Right cardiac atrium (tissue), 5 donors: Measurements from ENCODE around the gene ZNF516. TPM values are rescaled to one million over a fixed set of nuclear protein-coding genes. Genes with fewer than 3 reads are reported as not detected.

Experiments used
- ATAC-seq, 2 donors: fragments of 200-7000 bp; cut with Tn5 transposase; one replicate each; pipeline versions ENCODE4 v1.8.0 to v1.9.1; 2020; ENCODE audit warnings: moderate library complexity in 2 of 2, mild to moderate bottlenecking in 1 of 2
- DNase-seq, 3 donors: peaks; one replicate each; pipeline ENCODE4 v3.0.0-alpha.2; 2020
- H3K27ac ChIP-seq: one replicate; pipeline ENCODE4 v1.5.1; 2013; ENCODE audit warnings: mild to moderate bottlenecking, low read length, control low read depth, moderate library complexity
- H3K27me3 ChIP-seq: one replicate; pipeline ENCODE4 v1.6.1; 2013; ENCODE audit not compliant: control insufficient read depth, insufficient read depth
- H3K4me1 ChIP-seq: one replicate; pipeline ENCODE4 v1.6.1; 2013; ENCODE audit warnings: low read length; ENCODE audit not compliant: control insufficient read depth, insufficient read depth
- H3K4me3 ChIP-seq: one replicate; pipeline ENCODE4 v1.5.1; 2013; ENCODE audit warnings: low read length, control low read depth
- H3K9me3 ChIP-seq: one replicate; pipeline ENCODE4 v1.6.1; 2013; ENCODE audit warnings: low read length; ENCODE audit not compliant: control insufficient read depth
- WGBS: extraction: QIAGEN DNeasy Blood & Tissue Kit; methylation state at CpG from one replicate; pipeline ENCODE4 v1.1.7; 2013; 5-methylcytosine and 5-hydroxymethylcytosine counted together
- intact Hi-C, 4 donors: fragments of 100-400 bp; cut with DNase I; formaldehyde crosslinking; loops; one replicate each; pipeline versions ENCODE4 v1.11.0 to v1.14.0; 2022 to 2023
- polyA plus RNA-seq: library from polyadenylated mRNA; stranded (reverse); fragments of 200-250 nt; gene quantifications from one replicate; pipeline ENCODE4 v1.2.3, GENCODE V29; 2013
- total RNA-seq, 4 donors: library from RNA; stranded (reverse); fragmentation: NEBNext Ultra II Directional; extraction: Animal tissue kit (Norgen Biotek cat#: 25700); gene quantifications; one replicate each; pipeline ENCODE4 v1.2.1, GENCODE V29; 2021
- donor health status: healthy with polysubstance abuse.
- donor health status: DM: no; HTN: yes; CAD: no.
- donor health status: DM: no; HTN: no; CAD: no.
- donor health status: DM: no; HTN: yes; CAD: no; lungs with severe emphysema.
- donor health status: DM: yes; HTN: yes; CAD: no.

The ZNF516 gene
- total and polyA plus RNA-seq, 5 donors, result 4.8 to 16.2 (median 11.2) TPM

DNA sequence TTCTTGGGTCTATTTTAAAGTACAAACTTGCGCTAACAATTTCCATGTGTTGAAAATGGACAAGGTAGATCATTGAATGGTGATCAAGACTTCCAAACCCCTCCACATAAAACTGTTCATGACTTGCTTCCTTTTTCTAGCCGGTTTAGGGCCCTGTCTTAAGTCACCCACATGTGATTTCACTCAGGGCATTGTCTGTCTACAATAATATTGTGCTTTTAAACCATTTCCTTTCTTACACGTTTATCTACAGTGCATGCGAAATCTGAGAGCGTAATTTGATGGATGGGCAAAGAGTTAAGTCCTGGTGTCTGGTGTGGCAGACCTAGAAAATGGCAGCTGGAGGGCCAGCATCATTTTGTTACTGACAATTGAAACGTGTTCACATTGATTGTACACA is 2.0 kb upstream of the ZNF516 start:
- H3K4me3 ChIP-seq, result no peak overlapping the region
- no peaks in the 10 kb centered on the region for H3K4me1 ChIP-seq
- ATAC-seq (no peak), DNase-seq (no peak)
- 50% methylated on average over 6 of the region's 6 CpGs for WGBS
- H3K9me3 ChIP-seq, result no peaks in the 10 kb centered on the region
- no peak overlapping the region for H3K27ac ChIP-seq
- intact Hi-C loops, result loop anchor here in 1 of 4 donors (2.0 to 10.0 kb wide), 2 partner anchors 26 to 92 kb away; no protein-coding TSS in a partner anchor
- H3K27me3 ChIP-seq, result no peaks in the 10 kb centered on the region

DNA sequence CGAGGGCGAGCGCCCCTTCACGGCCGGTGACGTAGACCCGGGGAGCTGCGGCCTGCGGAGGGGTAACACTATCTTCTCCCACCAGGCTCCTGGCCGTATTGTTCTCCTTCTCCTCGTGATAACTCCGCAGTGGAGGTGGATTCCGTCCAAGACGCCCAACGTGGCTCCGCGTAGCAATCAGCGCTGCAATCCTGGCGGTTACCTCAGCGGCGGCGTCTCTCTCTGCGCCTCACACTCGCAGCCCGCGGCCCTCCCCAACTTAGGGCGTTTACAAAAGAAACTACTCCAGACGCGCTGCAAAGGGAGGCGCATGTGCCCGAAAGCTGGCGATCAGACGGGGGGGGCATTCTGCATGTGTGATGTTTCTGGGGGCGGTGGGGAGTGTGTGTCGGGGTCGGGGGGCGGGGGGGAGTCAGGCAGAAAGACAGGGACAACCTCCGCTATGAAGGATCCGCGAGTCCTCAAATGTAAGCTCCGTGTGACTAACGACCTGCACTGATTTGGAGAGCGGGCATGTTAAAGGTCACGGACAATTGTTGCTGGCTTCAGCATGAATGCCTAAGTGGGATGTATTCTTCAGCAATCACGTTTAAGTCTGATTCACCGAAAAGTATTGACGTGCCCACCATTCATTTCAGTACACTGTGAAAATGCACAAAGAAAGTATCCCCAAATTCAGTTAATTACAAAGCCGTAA is 1.3 kb upstream of the ZNF516 start:
- DNase-seq, result peak; percentile 79 to 91 (median 87)
- Histone ChIP-seq H3K9me3 (no peaks in the 10 kb centered on the region), H3K27me3 (no peaks in the 10 kb centered on the region), H3K4me1 (no peaks in the 10 kb centered on the region), H3K4me3 (peak overlapping the region; percentile 100), H3K27ac (peak overlapping the region; percentile 1)
- intact Hi-C loops, result loop anchor here in 1 of 4 donors (2.0 to 10.0 kb wide), 2 partner anchors 26 to 92 kb away; no protein-coding TSS in a partner anchor
- ATAC-seq, result peak; percentile 32 to 41
- 18% methylated on average over 48 of the region's 48 CpGs for WGBS

DNA sequence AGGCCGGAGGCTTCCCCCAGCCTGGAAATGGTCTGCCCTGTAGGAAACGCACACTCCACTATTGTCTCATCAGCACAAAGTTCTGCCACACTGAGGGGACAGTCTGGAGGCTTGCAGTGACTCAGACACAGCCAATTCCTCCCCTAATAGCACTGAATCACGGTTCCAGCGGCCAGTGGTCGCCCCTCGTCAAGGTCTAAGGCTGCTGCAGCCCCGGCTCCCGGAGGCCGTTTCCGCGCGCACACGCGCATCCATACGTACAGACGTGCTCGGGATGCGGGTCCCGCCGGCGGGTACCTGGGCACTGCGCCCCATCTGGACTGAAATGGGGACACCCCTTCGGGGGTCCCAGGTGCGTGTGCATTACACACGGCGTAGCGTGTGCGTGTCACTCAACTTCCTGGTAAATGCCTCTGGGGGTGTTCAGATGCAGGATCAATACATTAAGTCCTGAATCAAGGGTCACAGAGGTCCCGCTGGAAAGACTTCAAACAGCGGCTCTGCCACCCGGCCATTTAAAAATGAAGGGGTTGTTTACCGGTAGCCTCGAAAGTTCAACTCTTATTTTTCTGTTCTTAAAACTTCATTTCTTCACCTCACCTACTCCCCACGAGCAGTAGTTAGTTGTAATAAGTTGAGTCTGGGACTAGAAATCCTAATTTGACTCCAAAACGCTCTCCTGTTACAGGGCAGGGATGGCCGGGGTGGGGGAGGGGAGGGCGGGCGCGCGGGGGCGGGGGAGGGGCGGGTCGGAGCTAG is 572 bp upstream of the ZNF516 start:
- intact Hi-C loops, result loop anchor here in 1 of 4 donors (2.0 to 10.0 kb wide), 2 partner anchors 27 to 91 kb away; no protein-coding TSS in a partner anchor
- H3K9me3 ChIP-seq, result no peaks in the 10 kb centered on the region
- H3K27me3 ChIP-seq, result no peaks in the 10 kb centered on the region
- DNase-seq (peak in 2 of 3 donors; percentile 46 to 63), ATAC-seq (peak; percentile 32 to 51)
- H3K4me3 ChIP-seq, result peak overlapping the region; percentile 100
- H3K27ac ChIP-seq, result peak overlapping the region; percentile 64
- no peaks in the 10 kb centered on the region for H3K4me1 ChIP-seq
- WGBS, result 2% methylated on average over 43 of the region's 43 CpGs

DNA sequence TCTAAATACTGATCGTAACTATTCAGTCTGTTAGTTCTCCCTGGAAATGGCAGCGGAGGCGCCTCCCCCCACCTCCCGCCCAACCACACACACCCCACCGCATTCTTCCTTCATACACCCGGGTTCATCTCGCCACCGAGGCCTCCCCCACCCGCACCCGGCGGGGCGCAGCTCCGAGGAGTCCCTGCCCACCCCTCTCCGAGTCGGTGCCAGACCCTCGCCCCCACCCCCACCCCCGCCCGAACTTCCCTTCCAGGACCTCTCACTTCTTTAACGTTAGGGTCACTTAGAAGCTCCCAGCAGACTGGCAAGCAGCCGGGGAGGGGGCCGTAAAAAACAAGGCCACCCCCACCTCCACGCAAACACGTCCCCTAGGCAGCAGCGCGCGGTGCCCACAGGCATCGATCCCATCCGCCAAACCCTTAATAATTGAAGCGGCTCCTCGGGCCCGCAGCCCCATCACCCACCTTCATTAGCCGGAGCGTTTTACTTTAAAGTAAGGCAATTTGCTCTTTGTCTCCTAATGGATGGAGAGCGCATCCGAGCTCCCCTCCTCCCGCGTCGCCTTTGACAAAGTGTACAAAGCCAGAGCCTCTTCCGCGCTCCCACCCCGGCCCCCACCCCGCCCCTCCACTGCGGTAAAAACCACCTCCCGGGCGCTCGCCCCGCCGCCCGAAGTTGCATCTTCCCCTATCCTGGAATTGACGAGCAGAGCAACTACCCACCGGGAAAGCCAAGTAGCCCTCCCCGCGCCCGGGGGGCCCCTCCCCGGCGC is 624 bp downstream of the ZNF516 start:
- DNase-seq (peak; percentile 46 to 77 (median 72)), ATAC-seq (no peak)
- Histone ChIP-seq H3K9me3 (no peaks in the 10 kb centered on the region), H3K4me3 (peak overlapping the region; percentile 100), H3K27ac (no peak overlapping the region), H3K27me3 (no peaks in the 10 kb centered on the region), H3K4me1 (no peaks in the 10 kb centered on the region)
- intact Hi-C loops, result loop anchor here in 2 of 4 donors (5.0 to 10.0 kb wide), 3 partner anchors 42 to 90 kb away; no protein-coding TSS in a partner anchor
- under 1% methylated on average over 56 of the region's 56 CpGs for WGBS

DNA sequence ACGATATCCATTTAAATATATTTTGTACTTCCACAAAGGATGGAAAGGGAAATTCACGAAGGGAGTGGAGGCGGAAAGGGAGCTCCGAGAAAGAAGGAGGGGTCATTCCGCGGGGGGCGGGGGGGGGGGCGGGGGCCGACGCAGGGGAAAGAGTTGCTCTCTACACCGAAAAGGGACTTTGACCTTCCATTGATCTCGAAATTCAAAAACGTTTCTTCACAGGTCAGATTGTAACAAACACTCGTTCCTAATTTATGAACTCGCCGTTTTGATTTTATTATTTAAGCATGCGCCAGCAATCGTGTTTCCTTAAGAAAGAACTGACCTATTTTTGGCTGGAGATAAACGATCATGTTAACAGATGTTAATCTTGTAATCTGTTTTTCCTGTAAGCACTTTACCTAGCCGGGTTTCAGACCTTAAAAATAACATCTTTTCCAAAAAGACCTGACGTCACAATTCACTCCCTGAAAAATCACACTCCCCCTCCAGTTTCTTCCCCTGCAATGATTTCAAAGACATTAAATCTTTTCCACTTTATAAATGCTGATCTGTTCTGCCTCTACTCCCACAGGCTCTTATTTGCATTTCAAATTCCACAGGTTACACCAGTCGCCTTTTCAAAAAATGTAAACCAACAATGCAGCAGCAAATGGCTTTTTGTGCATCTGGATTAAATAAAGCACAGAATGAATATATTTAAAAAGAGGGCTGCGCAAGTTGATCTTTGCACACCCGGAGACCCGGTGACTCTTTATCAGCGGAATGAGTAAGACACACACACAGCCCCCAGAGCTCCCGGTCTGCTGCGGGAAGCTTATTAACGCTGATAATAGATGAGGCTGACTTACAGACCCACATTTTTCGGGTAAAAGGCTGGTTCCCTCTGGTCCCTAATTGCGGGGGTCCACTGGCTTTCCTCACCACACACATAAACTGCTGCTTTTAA is 1.6 kb downstream of the ZNF516 start:
- intact Hi-C loops, result loop anchor here in 2 of 4 donors (5.0 to 10.0 kb wide), 3 partner anchors 41 to 89 kb away; no protein-coding TSS in a partner anchor
- H3K27ac ChIP-seq, result peak overlapping the region; percentile 83
- no peaks in the 10 kb centered on the region for H3K4me1 ChIP-seq
- DNase-seq, result peak in 1 of 3 donors; percentile 25
- WGBS, result under 1% methylated on average over 31 of the region's 31 CpGs
- ATAC-seq, result peak; percentile 25 to 29
- H3K27me3 ChIP-seq, result no peaks in the 10 kb centered on the region
- no peaks in the 10 kb centered on the region for H3K9me3 ChIP-seq
- peak overlapping the region; percentile 100 for H3K4me3 ChIP-seq

DNA sequence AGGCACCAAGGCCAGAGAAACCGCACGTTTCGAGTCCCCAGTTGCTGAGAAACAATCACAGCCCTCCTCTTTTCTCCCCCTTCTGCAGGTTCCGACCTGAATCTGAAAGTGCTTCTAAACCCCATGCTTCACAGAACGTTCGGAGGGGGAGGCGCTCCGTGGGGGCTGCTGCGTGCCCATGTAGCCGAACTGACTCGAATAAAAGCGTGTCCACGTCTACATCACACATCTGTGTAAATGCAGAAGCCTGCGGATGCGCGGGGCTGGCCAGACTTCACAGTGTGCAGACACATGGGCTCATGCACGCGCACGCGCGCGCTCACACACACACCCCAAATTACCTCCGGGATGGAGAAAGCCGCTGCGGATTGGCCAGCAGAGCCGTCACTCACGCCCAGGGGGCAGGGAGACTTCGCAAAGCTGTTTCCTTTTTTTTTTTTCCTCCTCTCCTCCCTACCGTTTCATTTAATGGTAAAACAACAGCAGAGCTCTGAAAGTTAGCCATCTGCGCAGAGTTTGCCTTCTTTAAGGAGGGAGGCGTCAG is 2.3 kb downstream of the ZNF516 start:
- intact Hi-C loops, result loop anchor here in 2 of 4 donors (5.0 to 10.0 kb wide), 3 partner anchors 40 to 88 kb away; no protein-coding TSS in a partner anchor
- ATAC-seq, result peak; percentile 95
- no peaks in the 10 kb centered on the region for H3K27me3 ChIP-seq
- H3K9me3 ChIP-seq, result no peaks in the 10 kb centered on the region
- peak overlapping the region; percentile 83 for H3K27ac ChIP-seq
- H3K4me3 ChIP-seq, result peak overlapping the region; percentile 100
- WGBS, result under 1% methylated on average over 31 of the region's 31 CpGs
- DNase-seq, result peak; percentile 100
- no peaks in the 10 kb centered on the region for H3K4me1 ChIP-seq

DNA sequence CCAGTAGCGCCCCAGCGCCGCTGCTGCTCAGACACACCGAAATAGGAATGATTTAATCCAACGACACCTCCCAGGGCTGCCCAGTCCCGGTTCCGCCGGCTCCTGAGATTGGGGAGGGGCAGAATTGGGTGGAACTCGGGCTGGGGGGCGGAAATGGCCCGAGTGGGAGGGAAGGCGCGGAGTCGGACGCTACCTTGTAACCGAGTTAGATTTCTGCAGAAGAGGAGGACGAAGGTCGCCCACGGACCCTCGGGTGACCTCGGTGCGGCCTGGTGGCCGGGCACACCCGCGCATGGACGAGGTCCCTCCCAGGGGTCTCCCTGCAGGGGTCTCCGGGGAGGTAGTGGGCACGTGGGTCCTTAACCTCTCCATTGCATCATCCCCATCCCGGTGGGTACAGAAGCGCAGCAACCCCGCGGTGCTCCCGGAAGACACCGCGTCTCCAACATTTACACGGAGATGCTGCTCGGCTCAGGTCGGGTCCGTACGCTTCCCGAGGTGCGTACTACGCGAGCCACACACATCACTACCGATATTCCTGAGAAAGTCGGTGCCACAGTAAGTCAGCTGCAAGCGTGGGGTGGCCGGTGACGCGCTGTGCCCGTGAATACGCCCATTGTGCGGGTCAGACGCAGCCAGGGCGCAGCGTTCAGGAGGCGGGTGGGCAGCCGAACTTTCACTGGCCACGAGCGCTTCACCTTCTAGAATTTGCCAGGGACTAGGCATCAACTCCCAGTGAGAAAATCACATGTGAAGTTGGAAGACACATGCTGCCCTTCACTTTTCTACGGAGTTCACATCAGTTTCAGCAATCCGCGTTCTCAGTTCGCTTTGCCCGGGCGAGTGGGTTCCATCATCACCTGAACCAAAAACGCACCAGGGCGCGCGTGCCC is 3.0 kb downstream of the ZNF516 start:
- peak overlapping the region; percentile 100 for H3K4me3 ChIP-seq
- H3K27ac ChIP-seq, result peak overlapping the region; percentile 17
- peak in 2 of 3 donors; percentile 43 to 75 for DNase-seq
- intact Hi-C loops, result loop anchor here in 2 of 4 donors (5.0 to 10.0 kb wide), 3 partner anchors 40 to 87 kb away; no protein-coding TSS in a partner anchor
- peak; percentile 38 to 42 for ATAC-seq
- H3K4me1 ChIP-seq, result no peaks in the 10 kb centered on the region
- H3K9me3 ChIP-seq, result no peaks in the 10 kb centered on the region
- under 1% methylated on average over 70 of the region's 70 CpGs for WGBS
- no peaks in the 10 kb centered on the region for H3K27me3 ChIP-seq

DNA sequence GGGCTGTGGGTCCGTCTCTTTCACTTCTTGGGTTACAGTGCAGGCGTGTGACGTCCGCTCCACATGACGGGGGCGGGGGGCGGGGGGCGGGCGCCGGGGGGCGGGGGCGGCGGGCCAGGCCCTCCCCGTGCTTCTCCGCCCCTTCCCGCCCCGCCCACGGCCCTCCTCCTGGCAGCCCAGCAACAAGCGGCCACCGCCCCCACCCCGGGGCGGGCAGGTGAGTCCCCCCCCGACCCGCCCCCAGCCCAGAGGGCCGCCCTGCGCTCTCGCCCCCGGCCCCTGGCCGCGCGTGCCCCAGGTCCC is 3.6 kb downstream of the ZNF516 start:
- intact Hi-C loops, result loop anchor here in 2 of 4 donors (5.0 to 10.0 kb wide), 3 partner anchors 39 to 87 kb away; no protein-coding TSS in a partner anchor
- Histone ChIP-seq H3K4me1 (no peaks in the 10 kb centered on the region), H3K9me3 (no peaks in the 10 kb centered on the region), H3K27ac (no peak overlapping the region), H3K27me3 (no peaks in the 10 kb centered on the region), H3K4me3 (peak overlapping the region; percentile 100)
- ATAC-seq (peak; percentile 33 to 51), DNase-seq (peak; percentile 76 to 91 (median 91))
- WGBS, result 1% methylated on average over 30 of the region's 31 CpGs
